Stimulated activated CD8-positive, alpha-beta memory T cell treated with anti-CD3 and anti-CD28 coated beads, Interleukin-2, amount 100 ng/mL, for 1 hour (primary cell): Measurements from ENCODE around the gene RSPO3.
"Not testable (repeated sequence)": the region's sequence is repeated elsewhere in the genome, so short reads cannot be mapped to it uniquely, and the experiment has no call there.

Source experiments
- DNase-seq, 2 donors: peaks; one replicate each; pipeline ENCODE4 v3.0.0-alpha.2; 2020; ENCODE audit warnings: low read depth in 2 of 2

The RSPO3 gene, protein sequence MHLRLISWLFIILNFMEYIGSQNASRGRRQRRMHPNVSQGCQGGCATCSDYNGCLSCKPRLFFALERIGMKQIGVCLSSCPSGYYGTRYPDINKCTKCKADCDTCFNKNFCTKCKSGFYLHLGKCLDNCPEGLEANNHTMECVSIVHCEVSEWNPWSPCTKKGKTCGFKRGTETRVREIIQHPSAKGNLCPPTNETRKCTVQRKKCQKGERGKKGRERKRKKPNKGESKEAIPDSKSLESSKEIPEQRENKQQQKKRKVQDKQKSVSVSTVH

DNA sequence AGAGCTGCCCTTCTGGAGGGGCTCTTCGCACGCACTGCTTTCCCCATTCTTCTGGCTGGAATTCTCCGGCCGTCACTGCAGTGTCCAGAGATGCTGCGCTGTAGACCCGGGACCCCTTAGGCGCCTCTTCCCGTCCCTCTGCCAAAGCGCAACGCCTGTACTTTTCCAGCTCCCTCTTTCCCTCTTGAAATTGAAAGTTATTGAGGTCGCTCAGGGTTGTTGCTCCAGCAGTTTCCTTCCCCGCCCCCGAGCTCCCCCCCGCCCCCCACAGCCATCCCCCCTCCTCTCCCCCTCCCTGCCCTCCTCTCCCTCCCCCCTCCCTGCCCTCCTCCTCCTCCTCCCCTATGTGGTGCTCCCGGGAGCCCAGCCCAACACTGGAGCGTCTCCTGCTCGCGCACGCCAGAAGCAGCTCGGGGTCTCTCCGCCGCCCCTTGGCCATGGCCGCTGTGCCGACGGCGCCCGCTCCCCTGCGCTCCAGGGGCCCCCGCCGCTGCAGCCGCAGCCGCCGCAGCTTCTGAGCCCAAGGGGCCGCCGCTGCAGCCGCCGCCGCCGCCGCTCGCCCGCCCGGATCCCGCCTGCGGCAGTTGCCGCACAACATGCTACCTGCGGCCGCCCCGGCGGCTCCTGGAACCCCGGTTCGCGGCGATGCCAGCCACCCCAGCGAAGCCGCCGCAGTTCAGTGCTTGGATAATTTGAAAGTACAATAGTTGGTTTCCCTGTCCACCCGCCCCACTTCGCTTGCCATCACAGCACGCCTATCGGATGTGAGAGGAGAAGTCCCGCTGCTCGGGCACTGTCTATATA, at the start of gene RSPO3:
RSPO3 (plus strand) TSS at position 374 of the 804 bp plus-strand sequence. CDS start 522 bp downstream, outside the sequence.
- DNase-seq, result no peak

DNA sequence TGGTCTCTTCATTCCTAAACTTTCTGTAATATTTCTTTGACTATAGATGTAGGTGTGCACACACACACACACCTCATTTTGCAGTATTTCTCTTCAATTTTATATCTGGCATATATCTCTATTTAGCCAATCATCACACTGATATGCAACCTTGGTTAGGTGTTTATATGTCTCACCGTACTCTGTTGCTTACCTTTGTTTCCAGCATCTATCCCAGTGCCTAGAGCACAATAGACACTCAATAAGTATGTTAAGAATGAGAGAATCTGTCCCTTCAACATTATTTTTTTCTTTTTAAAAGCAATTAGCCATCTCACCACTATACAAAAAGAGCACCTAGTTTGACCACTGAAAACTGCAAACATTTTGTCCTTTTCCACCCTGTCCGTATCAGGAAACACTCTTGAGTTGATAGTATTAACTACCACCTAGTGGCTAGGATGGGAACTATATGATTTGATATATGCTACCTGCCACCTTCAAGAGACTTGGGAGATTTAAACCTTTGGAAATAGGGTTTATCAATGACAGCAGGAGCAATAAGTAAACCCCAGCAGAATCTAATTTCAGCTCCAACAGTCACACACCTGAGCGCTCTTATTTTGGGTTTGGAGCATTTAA, 48.7 kb upstream of the RSPO3 start:
- no peak for DNase-seq

DNA sequence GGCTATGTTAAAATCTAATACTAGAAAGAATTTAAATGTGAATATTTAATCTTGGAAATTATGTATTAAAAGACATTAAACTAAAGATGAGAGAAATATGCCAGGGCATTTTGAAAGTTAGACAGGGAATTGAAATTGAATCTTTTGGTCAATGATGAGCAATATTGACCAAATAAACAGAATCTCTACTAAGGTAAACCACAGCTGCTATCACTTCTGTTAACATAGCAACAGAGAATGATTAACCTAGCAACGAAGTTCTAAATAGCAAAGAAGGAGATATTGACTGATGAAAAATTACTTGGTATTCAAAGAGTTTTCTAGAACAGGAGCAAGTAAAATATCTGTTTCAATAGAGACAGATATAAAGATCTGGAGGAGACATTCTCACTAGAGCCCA, 45.2 kb upstream of the RSPO3 start:
- no peak for DNase-seq

DNA sequence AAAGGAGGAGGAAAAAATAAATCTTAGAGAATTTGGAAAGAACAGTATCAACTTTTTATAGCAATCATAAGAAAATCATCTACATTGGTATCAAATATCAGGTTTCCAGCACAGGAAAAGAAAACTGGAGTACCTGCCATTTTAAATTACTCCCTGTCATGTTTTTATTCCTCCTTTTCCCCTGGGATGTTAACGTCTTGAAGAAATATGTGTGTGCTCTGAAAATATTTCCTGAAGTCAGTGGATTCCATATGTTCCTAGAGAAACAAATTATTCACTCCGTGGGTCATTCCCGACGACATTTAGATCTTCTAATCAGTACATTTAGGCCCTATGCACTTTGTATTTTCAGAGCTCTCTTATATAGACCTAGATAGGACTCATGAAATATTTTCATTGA, 42.0 kb upstream of the RSPO3 start:
- no peak for DNase-seq

DNA sequence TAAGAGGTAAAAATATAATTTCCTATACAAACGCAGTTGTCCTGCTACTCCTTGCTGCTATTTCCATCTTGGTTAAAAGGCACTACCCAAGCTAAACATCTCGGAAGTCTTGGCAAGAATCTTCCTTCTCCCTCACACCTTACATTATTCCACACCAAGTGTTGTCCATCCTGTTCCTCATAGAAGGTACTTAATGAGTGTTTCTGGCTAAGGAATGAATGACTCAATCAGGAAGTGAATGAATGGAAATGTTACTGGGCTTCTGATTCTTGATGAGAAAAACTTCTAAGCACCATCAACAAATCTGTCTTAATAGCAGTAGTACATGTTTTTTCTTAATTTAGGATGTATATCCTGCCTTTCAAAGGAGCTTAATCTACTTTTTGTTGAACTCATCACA, 40.6 kb upstream of the RSPO3 start:
- DNase-seq, result no peak

DNA sequence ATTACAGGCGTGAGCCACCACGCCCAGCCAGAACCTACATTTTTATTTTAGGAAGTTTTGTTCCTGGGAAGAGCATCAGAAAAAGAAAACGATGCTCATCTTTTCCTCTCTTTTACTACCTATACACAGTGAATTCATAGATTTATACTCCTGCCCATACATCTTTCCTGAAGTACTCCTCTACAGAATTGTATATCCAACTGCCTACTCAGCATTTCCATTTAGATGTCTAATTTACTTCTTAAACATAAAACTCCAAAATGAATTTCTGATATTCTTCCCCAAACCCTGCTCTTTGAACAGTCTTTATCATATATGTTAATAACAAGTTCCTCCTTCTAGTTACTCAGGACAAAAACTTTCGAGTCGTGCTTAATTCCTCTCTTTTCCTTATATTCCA, 39.8 kb upstream of the RSPO3 start:
- no peak for DNase-seq

DNA sequence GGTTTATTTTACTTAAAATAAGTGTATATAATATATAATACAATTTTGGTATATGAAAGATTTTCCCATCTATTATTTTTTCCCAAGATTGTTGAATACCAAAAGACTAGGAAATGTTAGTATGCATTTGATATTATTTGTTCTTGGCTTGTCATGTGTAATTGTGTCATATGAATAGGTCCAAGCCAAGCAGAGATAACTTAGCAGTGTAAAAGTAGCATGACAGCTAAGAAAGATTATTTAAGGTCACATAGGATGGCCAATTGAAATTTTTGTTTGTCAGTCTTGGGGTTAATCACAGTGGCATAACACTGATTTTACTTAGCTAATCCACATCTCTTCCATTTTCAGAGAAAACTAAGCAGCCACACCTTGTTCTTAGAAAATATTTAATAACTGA, 38.8 kb upstream of the RSPO3 start:
- DNase-seq, result no peak

DNA sequence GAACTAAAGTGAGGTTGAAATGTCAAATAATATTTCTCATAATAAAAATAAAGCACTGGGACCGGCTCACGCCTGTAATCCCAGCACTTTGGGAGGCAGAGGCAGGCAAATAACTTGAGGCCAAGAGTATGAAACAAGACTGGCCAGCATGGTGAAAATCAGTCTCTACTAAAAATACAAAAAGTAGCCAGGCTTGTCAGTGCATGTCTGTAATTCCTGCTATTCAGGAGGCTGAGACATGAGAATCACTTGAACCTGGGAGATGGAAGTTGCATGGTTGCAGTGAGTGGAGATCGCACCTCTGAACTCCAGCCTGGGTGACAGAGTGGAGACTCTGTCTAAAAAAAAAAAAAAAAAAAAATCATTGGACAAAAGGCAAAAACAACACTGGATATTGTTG, 38.4 kb upstream of the RSPO3 start:
- no peak for DNase-seq

DNA sequence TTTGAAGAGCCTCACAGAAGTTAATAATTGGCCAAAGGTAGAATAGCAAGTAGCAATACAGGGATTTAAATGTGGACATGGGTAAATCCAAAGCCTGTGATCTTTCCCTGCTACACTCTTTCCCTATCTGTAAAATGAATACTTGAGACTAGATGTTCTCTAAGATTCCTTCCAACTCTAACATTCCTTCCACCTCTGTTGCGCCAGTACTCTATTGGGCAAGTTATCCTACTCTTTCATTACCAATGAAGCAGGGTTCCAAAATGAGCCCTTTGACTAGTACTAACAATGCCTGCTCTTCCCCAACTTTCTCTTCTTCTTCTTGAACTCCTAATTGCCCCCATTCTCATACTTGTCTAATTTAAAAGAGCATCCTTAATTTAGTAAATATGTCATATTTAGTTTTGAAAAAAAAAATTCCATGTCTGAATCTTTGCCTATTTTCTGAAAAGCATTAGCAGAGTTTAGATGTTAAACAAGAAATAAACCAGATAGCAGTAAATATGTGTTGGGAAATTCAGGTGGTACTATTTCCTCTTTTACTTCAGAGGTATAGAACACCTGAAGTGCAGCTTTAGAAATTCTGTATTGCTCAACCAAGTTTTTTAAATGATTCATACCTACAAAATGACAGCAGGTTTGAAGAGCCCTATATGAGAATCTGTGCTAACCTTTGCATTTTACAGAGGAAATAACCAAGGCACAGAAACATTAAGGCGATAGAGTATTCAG, 35.1 kb upstream of the RSPO3 start:
- no peak for DNase-seq

DNA sequence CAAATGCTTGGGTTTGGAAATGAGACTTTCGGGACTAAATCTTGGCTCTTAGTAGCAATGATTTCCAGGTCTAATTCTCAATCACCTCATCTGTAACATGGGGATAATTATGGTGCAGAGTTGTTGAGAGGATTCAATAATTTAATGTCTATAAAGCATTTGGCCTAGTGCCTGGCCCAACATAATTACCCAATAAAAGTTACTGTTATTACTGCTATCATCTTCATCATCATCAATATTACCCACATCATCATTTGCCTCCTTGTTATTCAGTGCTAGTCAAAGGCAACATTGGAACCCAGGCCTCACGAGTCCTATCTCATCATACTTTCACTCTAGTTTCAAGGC, 34.5 kb upstream of the RSPO3 start:
- no peak for DNase-seq

DNA sequence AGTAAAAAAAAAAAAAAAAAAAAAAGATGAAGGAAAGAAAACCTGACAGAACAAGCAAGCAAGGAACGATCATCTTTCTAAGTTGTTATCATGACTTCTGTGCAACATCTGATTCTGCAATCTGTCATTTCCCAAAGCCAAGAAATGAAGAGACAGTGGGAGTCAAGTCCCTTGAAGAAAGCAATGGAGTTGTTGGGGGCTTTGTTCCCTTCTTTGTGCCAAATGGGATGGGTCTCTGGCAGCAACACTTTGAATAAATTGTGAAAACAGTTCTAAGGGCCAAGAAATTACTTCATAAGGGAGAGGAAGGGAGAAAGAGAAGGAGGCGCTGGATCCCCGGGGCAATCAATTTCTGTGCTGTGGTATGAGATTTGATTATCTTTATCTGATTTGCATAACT, 33.3 kb upstream of the RSPO3 start:
- no peak for DNase-seq

DNA sequence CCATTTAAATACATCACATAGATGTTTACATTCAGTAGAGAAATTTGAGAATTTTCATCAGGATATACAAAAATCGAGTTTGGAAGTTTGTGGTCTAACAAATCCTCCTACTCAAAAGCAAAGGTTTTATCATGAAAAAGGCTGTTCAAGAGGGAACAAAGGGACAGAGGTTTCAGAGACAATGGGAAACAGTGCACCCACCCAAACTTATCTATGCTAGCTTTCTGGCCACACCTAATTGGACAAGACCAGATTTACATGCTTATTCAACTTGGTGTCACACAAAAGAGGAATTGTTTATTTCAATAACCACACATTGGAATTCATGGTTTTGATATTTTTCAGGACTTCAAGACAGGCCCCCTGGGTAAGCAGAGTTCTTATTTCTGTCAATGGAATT, 28.4 kb upstream of the RSPO3 start:
- DNase-seq, result no peak

DNA sequence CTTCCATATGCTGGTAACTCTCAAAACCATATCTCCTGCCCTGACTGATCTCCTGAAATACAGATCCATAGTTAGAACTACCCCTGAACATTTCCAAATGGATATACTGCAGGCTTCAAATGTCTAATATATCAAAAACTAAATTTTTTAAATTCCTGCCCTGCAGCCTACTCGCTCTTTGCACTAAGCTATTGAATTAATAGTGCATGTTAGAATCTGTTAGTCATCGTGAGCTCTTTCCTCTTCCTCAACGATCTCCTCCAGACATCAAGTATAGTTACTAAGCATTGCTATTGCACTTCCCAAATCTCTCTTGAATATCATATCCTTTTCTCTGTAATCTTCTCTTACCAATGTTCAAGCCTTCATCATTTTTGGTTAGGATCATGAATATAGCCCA, 26.0 kb upstream of the RSPO3 start:
- DNase-seq, result no peak

DNA sequence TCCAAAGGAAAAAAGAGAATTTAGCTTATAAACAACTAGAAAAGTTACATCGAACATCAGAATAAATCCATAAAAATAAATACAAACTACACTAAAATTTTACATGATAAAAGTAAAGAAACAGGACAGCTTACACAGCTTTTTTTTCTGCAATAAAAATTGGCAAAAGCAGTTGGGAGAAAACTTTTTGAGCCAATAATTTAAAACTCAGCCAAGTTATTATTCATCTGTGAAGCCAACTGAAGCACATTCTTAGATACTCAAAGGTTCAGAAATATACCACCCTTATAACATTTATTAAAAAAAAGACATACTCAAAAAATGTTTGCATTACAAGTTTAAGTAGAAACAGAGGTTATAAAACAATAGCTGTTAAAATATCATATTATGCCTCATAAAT, 23.7 kb upstream of the RSPO3 start:
- DNase-seq, result no peak

DNA sequence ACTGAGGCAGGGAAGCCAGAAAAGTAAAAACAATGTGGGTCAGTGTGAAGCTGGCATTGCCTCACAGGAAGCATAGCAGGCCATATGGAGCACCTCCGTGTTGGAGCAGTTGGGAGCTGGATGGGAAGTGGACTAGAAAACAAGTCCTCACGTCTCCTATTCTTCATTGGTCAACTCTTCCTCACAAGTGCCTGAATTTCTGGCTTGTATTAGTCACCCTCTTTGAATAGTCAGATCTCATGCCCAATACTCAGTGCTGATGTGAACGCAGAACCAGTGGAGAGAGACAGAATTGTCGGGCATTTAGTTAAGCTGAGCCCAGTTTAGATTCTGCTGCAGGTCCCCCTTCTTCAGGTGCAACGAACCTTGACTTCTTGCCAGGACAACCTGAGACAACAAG, 22.3 kb upstream of the RSPO3 start:
- no peak for DNase-seq

DNA sequence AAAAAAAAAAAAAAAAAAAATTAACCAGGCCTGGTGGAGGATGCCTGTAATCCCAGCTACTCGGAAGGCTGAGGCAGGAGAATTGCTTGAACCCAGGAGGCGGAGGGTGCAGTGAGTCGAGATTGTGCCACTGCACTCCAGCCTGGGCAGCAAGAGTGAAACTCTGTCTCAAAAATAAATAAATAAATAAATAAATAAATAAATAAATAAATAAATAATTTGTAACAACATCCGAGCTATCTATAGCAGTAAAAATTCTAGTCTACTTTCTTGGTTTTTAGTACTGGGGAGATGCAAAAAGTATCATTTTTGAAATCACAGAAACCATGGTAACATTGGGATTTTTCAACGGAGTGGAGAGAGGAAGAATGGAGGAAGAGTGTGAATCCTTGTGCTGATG, 21.0 kb upstream of the RSPO3 start:
- not testable (repeated sequence) for DNase-seq

DNA sequence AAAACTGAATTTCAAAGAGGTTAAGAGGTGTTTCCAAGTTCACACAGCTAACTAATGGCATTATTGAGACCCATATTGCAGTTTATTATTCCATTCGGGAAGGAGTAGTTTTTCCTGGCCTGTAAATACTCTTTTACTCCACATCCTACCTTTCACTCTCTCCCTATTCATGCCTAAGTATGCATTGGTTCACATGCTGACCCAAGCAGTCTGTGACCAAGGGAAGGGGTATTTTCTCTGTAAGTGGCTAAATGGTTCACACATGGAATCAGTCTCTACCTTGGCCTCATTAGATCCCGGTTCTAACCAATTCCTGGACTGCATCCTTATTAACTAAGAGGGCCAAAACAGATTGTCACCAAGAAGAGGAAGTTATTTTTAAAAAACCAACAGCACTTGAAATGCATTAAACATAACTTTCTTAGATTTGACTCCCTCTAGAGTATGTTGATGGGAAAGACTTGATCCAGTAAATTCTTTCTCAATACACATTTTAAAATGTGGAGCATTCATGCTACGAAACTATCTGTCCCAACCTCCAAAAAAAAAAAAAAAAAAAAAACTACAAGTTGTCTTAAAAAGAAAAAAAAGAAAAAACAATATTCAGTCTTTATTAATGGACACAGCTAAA, 17.8 kb upstream of the RSPO3 start:
- no peak for DNase-seq

DNA sequence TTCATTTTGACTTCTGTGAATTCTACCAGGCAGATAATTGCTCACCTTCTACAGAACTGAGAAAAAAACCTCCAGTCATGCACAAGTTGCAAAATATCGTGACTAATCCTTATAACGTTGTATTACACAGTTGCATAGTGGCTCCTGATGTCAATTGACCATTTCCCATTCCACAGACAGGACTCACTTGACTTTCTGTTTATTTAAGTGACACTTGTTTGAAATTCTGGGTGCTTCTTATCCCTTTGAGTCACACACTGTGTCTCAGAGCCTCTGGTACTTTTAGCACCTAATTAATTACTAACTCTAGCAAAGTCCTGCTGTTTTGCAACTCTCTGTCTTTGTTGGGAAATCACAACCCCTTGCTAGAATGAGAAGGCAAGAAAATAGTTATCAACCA, 16.2 kb upstream of the RSPO3 start:
- DNase-seq, result no peak

DNA sequence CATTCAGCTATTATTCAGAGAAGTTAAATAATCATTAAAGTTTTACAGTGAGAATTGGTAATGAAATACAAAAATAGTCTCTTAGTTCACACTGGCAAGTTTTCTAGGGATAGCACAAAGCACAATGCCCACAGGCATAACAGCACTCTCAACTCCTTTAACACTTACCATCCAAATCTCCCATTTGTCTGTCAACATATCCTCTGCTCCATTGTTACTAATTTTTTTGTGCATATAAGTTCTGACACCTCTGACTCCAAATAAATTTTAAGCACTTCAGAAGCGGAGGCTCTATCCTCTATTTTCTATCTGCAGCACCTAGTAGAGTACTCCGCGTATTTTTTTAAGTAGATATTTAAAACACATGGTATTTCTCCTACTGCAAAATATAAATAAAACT, 15.6 kb upstream of the RSPO3 start:
- no peak for DNase-seq

DNA sequence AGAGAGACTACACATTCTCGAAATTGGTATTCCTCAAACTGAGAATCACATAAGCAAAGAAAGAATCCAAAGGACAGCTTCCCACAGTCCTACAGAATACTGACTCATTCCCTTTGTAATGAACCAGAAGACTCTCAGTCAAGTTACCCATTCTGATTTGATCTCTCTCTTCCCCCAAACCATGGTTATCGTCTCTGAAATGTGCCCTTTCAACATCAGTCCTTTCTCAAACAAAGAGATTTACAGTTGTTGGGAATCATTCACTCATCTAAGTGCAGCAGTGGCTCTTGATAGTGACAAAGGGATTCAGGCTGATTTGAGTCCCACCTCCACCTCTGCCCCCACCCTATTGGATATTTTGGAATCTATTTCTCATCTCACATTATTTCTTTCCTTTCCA, 15.0 kb upstream of the RSPO3 start:
- no peak for DNase-seq

DNA sequence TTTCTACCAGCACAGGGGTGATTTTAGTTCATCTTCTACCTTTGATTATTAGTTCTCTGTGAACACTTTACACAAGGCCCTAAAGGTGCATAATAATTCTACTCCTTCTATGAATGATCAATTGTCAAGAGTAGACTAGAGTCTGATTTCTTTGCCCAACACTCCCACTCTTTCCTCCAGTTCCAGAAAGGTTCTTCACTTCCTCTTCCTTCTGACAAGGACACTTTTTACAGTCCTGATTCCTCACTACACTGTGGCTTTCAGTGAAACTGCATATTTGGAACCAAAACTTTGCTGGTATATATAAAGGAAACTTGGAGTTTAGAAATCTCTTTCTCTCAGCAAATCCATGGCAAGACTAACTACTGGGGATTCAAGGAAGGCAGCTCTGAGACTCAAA, 10.6 kb upstream of the RSPO3 start:
- DNase-seq, result no peak

DNA sequence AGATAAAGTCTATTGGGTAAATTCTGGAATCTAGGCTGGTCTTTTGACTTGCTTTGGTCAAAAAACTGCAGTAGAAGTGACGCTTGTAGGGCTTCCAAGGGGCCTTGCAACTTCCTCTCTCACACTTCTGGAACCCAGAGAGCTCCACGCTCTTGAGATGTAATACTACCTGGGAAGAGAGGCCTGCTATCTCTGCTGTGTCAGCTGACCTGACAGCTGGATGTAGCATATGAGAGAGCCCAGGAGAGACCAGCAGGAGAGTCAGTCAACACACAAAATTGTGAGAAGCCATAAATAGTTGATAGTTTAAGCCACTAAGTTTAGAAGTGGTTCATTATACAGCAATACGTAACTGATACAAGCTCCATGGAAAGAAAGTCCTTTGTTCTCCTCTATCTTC, 7.8 kb upstream of the RSPO3 start:
- no peak for DNase-seq
